ENCODE measurements around the gene EFEMP1. TPM values are rescaled to one million over a fixed set of nuclear protein-coding genes. Genes with fewer than 3 reads are reported as not detected.
A peak's percentile ranks its signal among the peaks of the same experiment; 100 is the strongest.

The EFEMP1 gene
- total RNA-seq, 1 experiment from 2014 or later: 292 TPM

DNA sequence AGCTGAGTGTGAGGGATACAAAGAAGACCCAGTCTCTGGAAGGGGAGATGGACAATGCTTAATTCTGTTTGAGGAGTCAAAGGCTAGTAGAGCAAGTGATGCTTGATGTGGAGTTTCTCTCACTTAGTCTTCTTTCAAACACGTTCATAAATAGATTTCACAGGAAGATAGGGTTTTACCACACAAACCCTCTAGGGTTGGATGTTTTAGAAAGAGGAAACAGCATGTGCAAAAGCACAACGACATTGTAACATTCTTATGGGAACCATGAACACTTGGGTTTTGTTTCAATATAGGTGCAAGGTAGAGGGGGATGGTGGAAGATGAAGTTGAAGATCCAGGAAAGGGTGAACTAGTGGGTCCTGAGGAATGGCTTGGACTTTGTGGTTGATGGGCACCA, 10.8 kb upstream of the EFEMP1 start:
- no peak for DNase-seq (ENCODE audit: low read depth)

GRCh38 chr2:55932843-55933242, 9.3 kb upstream of the EFEMP1 start:
- no peak for DNase-seq (ENCODE audit: low read depth)

DNA sequence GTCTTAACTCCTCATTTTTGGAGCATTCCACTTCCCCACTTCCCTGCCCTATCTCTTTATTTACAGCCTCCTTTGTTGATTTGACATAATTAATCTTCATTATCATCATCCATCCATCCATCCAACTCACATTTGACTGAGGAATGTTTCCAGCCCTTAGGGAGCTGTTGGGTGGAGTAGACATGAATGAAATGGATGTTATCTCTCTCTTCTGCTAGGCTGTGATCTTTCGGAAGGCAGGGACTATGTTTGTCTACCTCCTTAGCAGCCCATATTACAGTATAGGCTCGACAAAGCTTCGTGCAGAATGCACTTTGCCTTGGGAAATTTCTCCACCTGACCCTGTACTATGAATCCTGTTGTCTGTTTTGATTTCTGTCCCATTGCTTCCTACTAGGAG, 7.7 kb upstream of the EFEMP1 start:
- DNase-seq (ENCODE audit: low read depth): no peak

DNA sequence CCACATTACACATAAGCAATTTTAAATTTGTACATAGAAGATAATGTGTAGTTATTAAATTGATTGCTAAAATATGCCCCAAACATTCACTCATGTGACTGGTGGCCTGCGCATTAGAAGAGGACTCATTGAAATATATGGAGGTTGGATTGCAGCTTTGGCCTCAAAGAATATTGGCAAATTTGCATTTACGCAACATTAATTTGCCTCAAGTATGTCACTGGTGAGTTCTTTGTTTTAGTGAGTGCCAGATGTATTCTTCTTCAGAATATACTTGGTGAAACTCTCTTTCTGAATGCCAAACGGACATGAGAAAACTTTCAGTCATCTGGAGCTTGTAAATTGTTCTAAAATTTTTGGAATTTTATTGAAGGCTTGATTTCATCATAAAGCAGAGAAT, 5.9 kb upstream of the EFEMP1 start:
- no peak for DNase-seq (ENCODE audit: low read depth)

GRCh38 chr2:55926974-55927373, 3.4 kb upstream of the EFEMP1 start:
- DNase-seq (ENCODE audit: low read depth): no peak

GRCh38 chr2:55926246-55926645, 2.7 kb upstream of the EFEMP1 start:
- DNase-seq (ENCODE audit: low read depth): no peak

DNA sequence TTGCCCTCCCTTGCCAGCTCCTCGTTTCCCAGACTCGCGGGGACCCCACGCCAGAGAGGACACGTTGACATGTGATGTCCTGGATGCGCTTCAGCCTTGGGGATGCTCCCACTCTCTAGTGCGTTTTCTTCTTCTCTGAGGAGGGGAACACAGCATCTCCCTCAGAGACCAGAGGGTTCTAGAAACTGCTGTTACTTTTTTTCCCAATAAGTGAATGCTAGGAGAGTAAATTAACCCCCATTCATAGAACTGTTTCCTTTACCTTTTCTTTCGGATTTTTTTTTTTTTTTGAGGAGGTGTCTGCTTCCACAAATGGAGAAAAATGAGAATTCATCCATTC, 370 bp upstream of the EFEMP1 start:
- DNase-seq (ENCODE audit: low read depth): no peak

DNA sequence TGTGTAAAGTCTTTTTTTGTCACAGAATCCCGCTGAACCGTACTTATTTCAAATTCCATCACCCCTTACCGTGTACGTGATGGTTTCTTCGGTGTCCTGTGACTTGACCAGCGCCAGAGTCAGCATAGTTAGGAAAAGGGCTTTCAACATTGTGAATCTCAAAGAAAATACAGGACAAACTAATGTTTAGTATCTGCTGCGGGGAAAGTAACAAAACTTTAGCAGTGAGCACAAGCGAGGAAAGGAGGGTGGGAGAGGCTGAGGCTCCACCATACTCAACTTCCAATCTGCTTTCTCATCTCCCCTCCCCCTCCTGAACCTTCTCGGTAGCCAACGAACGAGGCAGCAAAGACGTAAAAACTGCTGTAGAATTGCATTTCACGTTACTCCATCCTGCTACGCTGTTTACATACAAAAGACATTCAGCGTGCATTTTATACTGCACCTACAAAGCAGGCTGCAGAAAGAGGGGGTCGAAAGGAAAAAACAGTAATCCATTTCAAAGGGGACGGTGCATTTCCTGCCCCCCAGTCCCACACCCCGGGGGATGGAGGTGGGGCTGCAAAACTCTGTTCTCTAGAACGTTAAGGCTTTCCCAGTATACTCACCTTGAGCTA, 1.2 kb downstream of the EFEMP1 start:
- DNase-seq (ENCODE audit: low read depth): peak; percentile 52

DNA sequence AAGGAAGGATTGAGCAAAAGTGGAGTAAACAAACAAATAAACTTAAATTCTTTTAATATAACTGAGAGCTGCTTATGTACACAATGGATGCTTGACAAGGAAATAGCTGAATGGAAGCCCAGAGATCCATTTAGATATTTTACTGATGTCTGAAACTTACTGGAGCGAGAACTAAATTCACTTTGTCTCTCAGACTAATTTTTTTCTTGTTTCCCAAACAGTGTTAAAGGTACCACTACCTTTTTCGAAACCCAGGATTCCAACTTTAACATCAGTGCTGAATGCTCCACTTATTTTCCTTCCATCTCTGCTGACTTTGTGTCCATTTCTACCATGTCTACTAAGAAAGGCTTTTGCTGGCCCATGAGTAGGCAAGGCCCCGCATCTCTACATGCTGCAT, 4.0 kb downstream of the EFEMP1 start:
- DNase-seq (ENCODE audit: low read depth): no peak

GRCh38 chr2:55918856-55919255, 4.7 kb downstream of the EFEMP1 start:
- no peak for DNase-seq (ENCODE audit: low read depth)

GRCh38 chr2:55917713-55918390, 5.7 kb downstream of the EFEMP1 start:
- no peak for DNase-seq (ENCODE audit: low read depth)

- DNase-seq (ENCODE audit: low read depth): no peak
Observed at GRCh38 chr2:55917117-55917516, 6.5 kb downstream of the EFEMP1 start.

DNA sequence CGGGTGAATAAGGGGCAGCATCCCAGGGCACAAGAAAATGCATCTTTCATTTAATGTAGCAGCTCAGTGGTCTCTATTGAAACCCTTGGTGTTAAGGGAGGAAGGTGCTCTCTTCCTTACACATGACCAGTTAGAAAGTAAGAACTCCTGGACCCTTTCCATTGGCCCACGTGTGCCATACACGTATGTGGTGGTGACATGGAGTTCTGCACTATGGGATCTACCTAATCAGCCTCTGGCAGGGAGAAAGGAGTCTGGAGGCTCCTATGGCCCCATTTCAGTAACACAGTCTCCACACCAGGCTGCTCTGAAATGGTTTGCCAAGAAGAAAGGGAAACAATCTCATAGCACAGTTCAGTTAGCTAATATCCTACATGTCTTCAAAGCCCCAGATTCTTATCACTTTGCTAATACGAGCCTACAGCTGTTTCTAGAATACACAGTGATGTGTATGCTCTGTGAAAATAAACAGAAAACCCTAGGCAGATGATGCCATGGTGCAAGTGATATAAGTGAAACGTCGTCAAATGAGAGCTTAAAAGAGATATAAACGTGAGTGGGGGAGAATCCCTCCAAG, 7.0 kb downstream of the EFEMP1 start:
- no peak for DNase-seq (ENCODE audit: low read depth)

- no peak for DNase-seq (ENCODE audit: low read depth)
Observed at GRCh38 chr2:55914786-55915185, 8.8 kb downstream of the EFEMP1 start.

DNA sequence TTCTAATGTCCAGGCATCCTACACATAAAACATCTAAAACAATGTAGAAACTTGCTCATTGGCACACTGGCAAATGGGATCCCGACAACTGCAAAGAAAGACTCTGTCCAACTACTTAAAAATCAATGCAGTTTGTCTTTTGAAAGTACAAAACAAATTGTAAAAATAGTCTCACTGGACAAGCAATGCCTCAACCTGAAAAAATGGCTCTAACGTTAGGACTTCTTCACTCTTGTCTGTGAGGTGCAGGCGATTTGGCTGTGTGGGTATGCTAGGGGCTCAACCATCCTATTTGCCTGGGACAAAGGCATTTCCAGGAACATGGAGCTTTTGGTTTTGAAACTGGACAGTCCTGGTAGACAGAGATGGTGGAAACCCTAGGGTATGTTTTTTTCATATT, 10.7 kb downstream of the EFEMP1 start:
- no peak for DNase-seq (ENCODE audit: low read depth)

- DNase-seq (ENCODE audit: low read depth): no peak
Observed at GRCh38 chr2:55910077-55910476, 13.5 kb downstream of the EFEMP1 start.

- DNase-seq (ENCODE audit: low read depth): no peak
Observed at GRCh38 chr2:55907686-55908085, 15.9 kb downstream of the EFEMP1 start.

DNA sequence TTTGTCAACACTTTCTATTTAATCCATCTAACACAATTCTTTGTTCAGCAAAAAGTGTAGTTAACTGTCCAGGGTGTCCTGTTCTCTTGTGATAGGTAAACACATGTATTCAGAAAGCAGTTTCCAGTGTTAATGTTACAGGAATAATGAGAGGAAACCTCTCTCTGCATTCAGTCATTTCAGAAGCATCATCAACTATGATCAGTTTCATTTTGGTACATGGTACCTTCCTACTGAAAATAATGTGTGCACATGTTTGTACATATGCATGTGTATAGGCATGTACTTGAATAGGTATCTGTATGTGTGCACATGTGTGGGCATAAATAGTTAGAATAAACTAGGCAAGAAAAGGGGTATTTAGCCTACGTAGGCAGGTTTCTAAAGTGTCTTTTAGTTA, 16.6 kb downstream of the EFEMP1 start:
- no peak for DNase-seq (ENCODE audit: low read depth)

- DNase-seq (ENCODE audit: low read depth): no peak
Observed at GRCh38 chr2:55903727-55904126, 19.9 kb downstream of the EFEMP1 start.

GRCh38 chr2:55902971-55903370, 20.6 kb downstream of the EFEMP1 start:
- DNase-seq (ENCODE audit: low read depth): no peak

- DNase-seq (ENCODE audit: low read depth): no peak
Observed at GRCh38 chr2:55902429-55902828, 21.2 kb downstream of the EFEMP1 start.

- peak; percentile 48 for DNase-seq (ENCODE audit: low read depth)
Observed at GRCh38 chr2:55901941-55902340, 21.6 kb downstream of the EFEMP1 start.

- peak; percentile 68 for DNase-seq (ENCODE audit: low read depth)
Observed at GRCh38 chr2:55901322-55901721, 22.3 kb downstream of the EFEMP1 start.

DNA sequence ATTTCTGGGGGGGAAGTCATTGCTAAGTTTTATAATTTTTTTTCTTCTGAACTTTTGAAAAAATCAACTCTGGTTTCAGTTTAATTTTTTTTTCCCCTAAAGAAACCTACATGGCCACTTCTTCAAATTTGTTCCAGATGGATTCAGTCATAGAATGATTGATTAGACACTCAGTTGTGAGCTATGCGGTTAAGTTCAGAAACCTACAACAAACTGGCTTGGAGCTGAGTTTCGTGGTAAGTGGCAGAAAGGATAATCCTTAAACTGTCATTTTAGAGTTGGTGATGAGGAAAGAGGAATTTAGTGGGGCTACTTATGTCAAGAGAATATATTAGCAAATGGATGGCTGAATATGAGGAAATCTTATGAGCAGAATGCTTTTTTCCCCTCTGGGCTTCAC, 23.7 kb downstream of the EFEMP1 start:
- DNase-seq (ENCODE audit: low read depth): no peak

All from Daoy (cell line).